Measurements from ENCODE around the gene TMEM253. TPM values are rescaled to one million over a fixed set of nuclear protein-coding genes. Genes with fewer than 3 reads are reported as not detected.
A peak's percentile ranks its signal among the peaks of the same experiment; 100 is the strongest.

The TMEM253 gene
- total and polyA plus RNA-seq, 2 experiments from 2014 or later, result 0.59 to 0.95 TPM

DNA sequence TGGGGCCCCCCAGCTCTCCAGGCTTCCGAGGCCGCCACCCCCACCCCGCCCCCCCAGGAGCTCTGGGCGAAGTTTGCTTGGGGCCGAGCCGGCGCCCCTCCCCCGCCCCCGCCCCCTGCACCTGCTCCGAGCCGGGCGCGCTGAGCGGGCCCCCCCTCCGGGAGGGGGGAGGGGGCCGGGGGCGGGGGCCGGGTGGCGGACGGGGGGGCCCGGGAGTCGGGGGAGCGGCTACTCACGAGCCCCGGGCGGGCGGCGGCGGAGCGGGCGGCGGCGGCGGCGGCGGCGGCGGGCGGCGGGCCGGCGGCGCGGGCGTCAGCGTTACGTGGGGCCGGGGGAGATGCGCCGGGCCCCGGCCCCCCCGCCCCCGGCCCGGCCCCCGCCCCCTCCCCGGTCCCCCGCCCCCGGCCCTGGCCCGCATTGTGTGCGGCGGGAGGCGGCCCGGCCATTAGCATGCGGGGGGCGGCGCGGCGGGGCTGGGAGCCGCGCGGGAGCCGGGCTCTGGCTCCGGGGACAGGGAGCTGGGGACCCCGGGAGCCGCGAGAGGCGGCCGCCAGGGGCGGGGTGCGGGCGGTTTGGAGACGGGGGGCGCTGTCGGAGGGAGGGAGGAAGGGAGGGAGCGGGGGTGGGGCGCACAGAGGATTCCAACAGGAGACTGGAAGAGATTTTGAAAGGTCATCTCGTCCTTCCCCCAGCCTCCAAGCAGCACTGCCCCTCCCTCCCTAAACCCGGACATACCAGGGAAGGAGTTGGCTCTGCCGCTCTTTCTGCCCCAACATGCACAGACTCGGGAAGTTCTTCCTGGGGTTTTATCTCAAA, 2.6 kb upstream of the TMEM253 start, which contains the start of gene ZNF219:
Gene ZNF219, minus strand, starts transcription at position 580 of the 816 bp plus-strand sequence. CDS start 5,064 bp downstream, outside the sequence.
- H3K27ac ChIP-seq (ENCODE audit: low read depth), result peak within 1 kb of the TSS; percentile 88
- peaks cover 76% of the 10 kb centered on the region for H3K4me1 Mint-ChIP-seq
- TF ChIP-seq CREB1 (CRISPR knock-in tag; IDR thresholded peaks at IDR 0.05; ENCODE audit: low read depth) (0 out of 2 replicates have a peak, but pooled peaks have one; percentile 8), EZH2phosphoT487 (IDR thresholded peaks at IDR 0.05; ENCODE audit: unreplicated experiment) (no peak), POLR2AphosphoS5 (IDR thresholded peaks at IDR 0.05; ENCODE audit: low read depth) (peak; percentile 60)

GRCh38 chr14:21098892-21099595, 1.8 kb upstream of the TMEM253 start:
- H3K9me2 ChIP-seq (ENCODE audit: insufficient read depth), result no peaks in the 10 kb centered on the region
- peak overlapping the region; percentile 78 for H3K4me2 ChIP-seq
- TF ChIP-seq CTCF (conservative IDR thresholded peaks at IDR 0.05; ENCODE audit: low read depth in 2 of 2), result no peak
- TF ChIP-seq, protein P1, sequence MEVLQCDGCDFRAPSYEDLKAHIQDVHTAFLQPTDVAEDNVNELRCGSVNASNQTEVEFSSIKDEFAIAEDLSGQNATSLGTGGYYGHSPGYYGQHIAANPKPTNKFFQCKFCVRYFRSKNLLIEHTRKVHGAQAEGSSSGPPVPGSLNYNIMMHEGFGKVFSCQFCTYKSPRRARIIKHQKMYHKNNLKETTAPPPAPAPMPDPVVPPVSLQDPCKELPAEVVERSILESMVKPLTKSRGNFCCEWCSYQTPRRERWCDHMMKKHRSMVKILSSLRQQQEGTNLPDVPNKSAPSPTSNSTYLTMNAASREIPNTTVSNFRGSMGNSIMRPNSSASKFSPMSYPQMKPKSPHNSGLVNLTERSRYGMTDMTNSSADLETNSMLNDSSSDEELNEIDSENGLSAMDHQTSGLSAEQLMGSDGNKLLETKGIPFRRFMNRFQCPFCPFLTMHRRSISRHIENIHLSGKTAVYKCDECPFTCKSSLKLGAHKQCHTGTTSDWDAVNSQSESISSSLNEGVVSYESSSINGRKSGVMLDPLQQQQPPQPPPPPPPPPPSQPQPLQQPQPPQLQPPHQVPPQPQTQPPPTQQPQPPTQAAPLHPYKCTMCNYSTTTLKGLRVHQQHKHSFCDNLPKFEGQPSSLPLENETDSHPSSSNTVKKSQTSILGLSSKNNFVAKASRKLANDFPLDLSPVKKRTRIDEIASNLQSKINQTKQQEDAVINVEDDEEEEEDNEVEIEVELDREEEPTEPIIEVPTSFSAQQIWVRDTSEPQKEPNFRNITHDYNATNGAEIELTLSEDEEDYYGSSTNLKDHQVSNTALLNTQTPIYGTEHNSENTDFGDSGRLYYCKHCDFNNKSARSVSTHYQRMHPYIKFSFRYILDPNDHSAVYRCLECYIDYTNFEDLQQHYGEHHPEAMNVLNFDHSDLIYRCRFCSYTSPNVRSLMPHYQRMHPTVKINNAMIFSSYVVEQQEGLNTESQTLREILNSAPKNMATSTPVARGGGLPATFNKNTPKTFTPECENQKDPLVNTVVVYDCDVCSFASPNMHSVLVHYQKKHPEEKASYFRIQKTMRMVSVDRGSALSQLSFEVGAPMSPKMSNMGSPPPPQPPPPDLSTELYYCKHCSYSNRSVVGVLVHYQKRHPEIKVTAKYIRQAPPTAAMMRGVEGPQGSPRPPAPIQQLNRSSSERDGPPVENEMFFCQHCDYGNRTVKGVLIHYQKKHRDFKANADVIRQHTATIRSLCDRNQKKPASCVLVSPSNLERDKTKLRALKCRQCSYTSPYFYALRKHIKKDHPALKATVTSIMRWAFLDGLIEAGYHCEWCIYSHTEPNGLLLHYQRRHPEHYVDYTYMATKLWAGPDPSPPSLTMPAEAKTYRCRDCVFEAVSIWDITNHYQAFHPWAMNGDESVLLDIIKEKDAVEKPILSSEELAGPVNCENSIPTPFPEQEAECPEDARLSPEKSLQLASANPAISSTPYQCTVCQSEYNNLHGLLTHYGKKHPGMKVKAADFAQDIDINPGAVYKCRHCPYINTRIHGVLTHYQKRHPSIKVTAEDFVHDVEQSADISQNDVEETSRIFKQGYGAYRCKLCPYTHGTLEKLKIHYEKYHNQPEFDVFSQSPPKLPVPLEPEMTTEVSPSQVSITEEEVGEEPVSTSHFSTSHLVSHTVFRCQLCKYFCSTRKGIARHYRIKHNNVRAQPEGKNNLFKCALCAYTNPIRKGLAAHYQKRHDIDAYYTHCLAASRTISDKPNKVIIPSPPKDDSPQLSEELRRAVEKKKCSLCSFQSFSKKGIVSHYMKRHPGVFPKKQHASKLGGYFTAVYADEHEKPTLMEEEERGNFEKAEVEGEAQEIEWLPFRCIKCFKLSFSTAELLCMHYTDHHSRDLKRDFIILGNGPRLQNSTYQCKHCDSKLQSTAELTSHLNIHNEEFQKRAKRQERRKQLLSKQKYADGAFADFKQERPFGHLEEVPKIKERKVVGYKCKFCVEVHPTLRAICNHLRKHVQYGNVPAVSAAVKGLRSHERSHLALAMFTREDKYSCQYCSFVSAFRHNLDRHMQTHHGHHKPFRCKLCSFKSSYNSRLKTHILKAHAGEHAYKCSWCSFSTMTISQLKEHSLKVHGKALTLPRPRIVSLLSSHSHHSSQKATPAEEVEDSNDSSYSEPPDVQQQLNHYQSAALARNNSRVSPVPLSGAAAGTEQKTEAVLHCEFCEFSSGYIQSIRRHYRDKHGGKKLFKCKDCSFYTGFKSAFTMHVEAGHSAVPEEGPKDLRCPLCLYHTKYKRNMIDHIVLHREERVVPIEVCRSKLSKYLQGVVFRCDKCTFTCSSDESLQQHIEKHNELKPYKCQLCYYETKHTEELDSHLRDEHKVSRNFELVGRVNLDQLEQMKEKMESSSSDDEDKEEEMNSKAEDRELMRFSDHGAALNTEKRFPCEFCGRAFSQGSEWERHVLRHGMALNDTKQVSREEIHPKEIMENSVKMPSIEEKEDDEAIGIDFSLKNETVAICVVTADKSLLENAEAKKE (CRISPR knock-in tag; IDR thresholded peaks at IDR 0.05), result no peak
- no peak for TF ChIP-seq EZH2 (IDR thresholded peaks at IDR 0.05; ENCODE audit: low read depth, unreplicated experiment)
- no peak for TF ChIP-seq ZNF114 (CRISPR knock-in tag; IDR thresholded peaks at IDR 0.05)
- TF ChIP-seq JUNB (IDR thresholded peaks at IDR 0.05; ENCODE audit: unreplicated experiment), result no peak
- Mint-ChIP-seq H3K36me3 (ENCODE audit: low read depth) (peaks cover under 1% of the 10 kb centered on the region; the same call in 2 of the 3 replicates), H3K27me3 (ENCODE audit: insufficient read depth, low read depth, poor library complexity) (peaks cover 19% of the 10 kb centered on the region), H3K4me3 (peak overlapping the region; percentile 84), H3K4me1 (peaks cover 70% of the 10 kb centered on the region), H3K9me3 (no peaks in the 10 kb centered on the region; the same call in 2 of the 3 replicates), H3K27ac (peak overlapping the region; percentile 89)
- ATAC-seq, result no peak
- peaks cover 15% of the 10 kb centered on the region; the same call in 1 of the 2 replicates for H3F3A ChIP-seq (replicated peaks; ENCODE audit: low read depth)
- H3K4me3 ChIP-seq, result peak overlapping the region; percentile 61
- H3K27me3 ChIP-seq (ENCODE audit: insufficient read depth), result no peaks in the 10 kb centered on the region
- H4K20me1 ChIP-seq (replicated peaks; ENCODE audit: insufficient read depth), result peaks cover 4% of the 10 kb centered on the region; the same call in 1 of the 2 replicates
- no peak for DNase-seq (ENCODE audit: low spot score)
- no peak overlapping the region for H2AFZ ChIP-seq
- H3K79me2 ChIP-seq (replicated peaks; ENCODE audit: insufficient read depth), result peaks cover 44% of the 10 kb centered on the region
- H3K36me3 ChIP-seq (ENCODE audit: insufficient read depth), result no peaks in the 10 kb centered on the region
- H3K4me1 ChIP-seq (ENCODE audit: insufficient read depth), result peaks cover 49% of the 10 kb centered on the region
- peak overlapping the region; percentile 87 for H3K27ac ChIP-seq (ENCODE audit: low read depth)

More for the DNA sequence above, 2.6 kb upstream of the TMEM253 start, which contains the start of gene ZNF219:
- Mint-ChIP-seq H3K27ac (peak within 1 kb of the TSS; percentile 97), H3K9me3 (peaks cover 4% of the 10 kb centered on the region; the same call in 2 of the 3 replicates), H3K27me3 (ENCODE audit: insufficient read depth, low read depth, poor library complexity) (peaks cover 19% of the 10 kb centered on the region), H3K4me3 (peak within 1 kb of the TSS; percentile 92), H3K36me3 (ENCODE audit: low read depth) (peaks cover 8% of the 10 kb centered on the region)
- Histone ChIP-seq H2AFZ (no peak within 1 kb of the TSS), H3K4me2 (peak within 1 kb of the TSS; percentile 98), H3K36me3 (ENCODE audit: insufficient read depth) (no peaks in the 10 kb centered on the region; the same call in 1 of the 2 replicates), H3K4me1 (ENCODE audit: insufficient read depth) (peaks cover 57% of the 10 kb centered on the region), H3F3A (replicated peaks; ENCODE audit: low read depth) (peaks cover 20% of the 10 kb centered on the region), H3K27me3 (ENCODE audit: insufficient read depth) (no peaks in the 10 kb centered on the region), H4K20me1 (replicated peaks; ENCODE audit: insufficient read depth) (peaks cover 4% of the 10 kb centered on the region; the same call in 1 of the 2 replicates), H3K79me2 (replicated peaks; ENCODE audit: insufficient read depth) (peaks cover 50% of the 10 kb centered on the region), H3K4me3 (peak within 1 kb of the TSS; percentile 84), H3K9me2 (ENCODE audit: insufficient read depth) (no peaks in the 10 kb centered on the region)
- DNase-seq (ENCODE audit: low spot score), result peak; percentile 93
- peak; percentile 21 for ATAC-seq

All from GM23338 (cell line).